ENCODE data around the gene NF1.
A peak's percentile ranks its signal among the peaks of the same experiment; 100 is the strongest.

The NF1 gene

GRCh38 chr17:31241116-31241515 is 146.3 kb downstream of the NF1 start:
- H3K9me3 ChIP-seq: peaks cover 20% of the 10 kb centered on the region
- no peaks in the 10 kb centered on the region for H3K27me3 ChIP-seq
- H3K9ac ChIP-seq: no peak overlapping the region
- peaks cover 88% of the 10 kb centered on the region for H3K36me3 ChIP-seq
- no peak overlapping the region for H3K27ac ChIP-seq
- no peak overlapping the region for H3K4me2 ChIP-seq
- no peak for TF ChIP-seq Cebpa-rat (IDR thresholded peaks at IDR 0.05)
- H3K4me3 ChIP-seq: no peak overlapping the region
- H4K20me1 ChIP-seq: no peaks in the 10 kb centered on the region
- H3K4me1 ChIP-seq: no peaks in the 10 kb centered on the region

- peaks cover 16% of the 10 kb centered on the region for H3K4me1 ChIP-seq
- no peak for TF ChIP-seq Cebpa-rat (IDR thresholded peaks at IDR 0.05)
- no peak overlapping the region for H3K9ac ChIP-seq
- H3K4me3 ChIP-seq: no peak overlapping the region
- H3K27me3 ChIP-seq: no peaks in the 10 kb centered on the region
- H4K20me1 ChIP-seq: no peaks in the 10 kb centered on the region
- H3K36me3 ChIP-seq: peaks cover 41% of the 10 kb centered on the region
- no peak overlapping the region for H3K27ac ChIP-seq
- no peaks in the 10 kb centered on the region for H3K9me3 ChIP-seq
- H3K4me2 ChIP-seq: no peak overlapping the region
Measured at GRCh38 chr17:31248986-31249834, 154.4 kb downstream of the NF1 start.

GRCh38 chr17:31249835-31250141 is 155.0 kb downstream of the NF1 start:
- H4K20me1 ChIP-seq: no peaks in the 10 kb centered on the region
- no peak for TF ChIP-seq Cebpa-rat (IDR thresholded peaks at IDR 0.05)
- no peak overlapping the region for H3K9ac ChIP-seq
- H3K36me3 ChIP-seq: peaks cover 36% of the 10 kb centered on the region
- no peak overlapping the region for H3K4me3 ChIP-seq
- H3K9me3 ChIP-seq: no peaks in the 10 kb centered on the region
- H3K4me1 ChIP-seq: peaks cover 16% of the 10 kb centered on the region
- no peak overlapping the region for H3K27ac ChIP-seq
- peak overlapping the region; percentile 40; the same call in 1 of the 2 replicates for H3K4me2 ChIP-seq
- no peaks in the 10 kb centered on the region for H3K27me3 ChIP-seq

- no peaks in the 10 kb centered on the region for H3K9me3 ChIP-seq
- H3K9ac ChIP-seq: no peak overlapping the region
- peaks cover 16% of the 10 kb centered on the region for H3K4me1 ChIP-seq
- no peak for TF ChIP-seq Cebpa-rat (IDR thresholded peaks at IDR 0.05)
- H3K36me3 ChIP-seq: peaks cover 31% of the 10 kb centered on the region
- no peak overlapping the region for H3K27ac ChIP-seq
- H3K27me3 ChIP-seq: no peaks in the 10 kb centered on the region
- H3K4me2 ChIP-seq: peak overlapping the region; percentile 40; the same call in 1 of the 2 replicates
- H3K4me3 ChIP-seq: no peak overlapping the region
- no peaks in the 10 kb centered on the region for H4K20me1 ChIP-seq
Measured at GRCh38 chr17:31250229-31250628, 155.5 kb downstream of the NF1 start.

GRCh38 chr17:31251105-31251969 is 156.6 kb downstream of the NF1 start:
- Histone ChIP-seq H3K4me1 (peaks cover 16% of the 10 kb centered on the region), H3K36me3 (peaks cover 21% of the 10 kb centered on the region), H4K20me1 (no peaks in the 10 kb centered on the region), H3K9me3 (no peaks in the 10 kb centered on the region), H3K27ac (no peak overlapping the region), H3K4me2 (no peak overlapping the region), H3K9ac (no peak overlapping the region), H3K27me3 (no peaks in the 10 kb centered on the region), H3K4me3 (no peak overlapping the region)
- no peak for TF ChIP-seq Cebpa-rat (IDR thresholded peaks at IDR 0.05)

- Histone ChIP-seq H3K27me3 (no peaks in the 10 kb centered on the region), H3K4me2 (no peak overlapping the region), H3K9me3 (no peaks in the 10 kb centered on the region), H3K4me3 (no peak overlapping the region), H4K20me1 (no peaks in the 10 kb centered on the region), H3K27ac (no peak overlapping the region), H3K4me1 (peaks cover 16% of the 10 kb centered on the region), H3K36me3 (peaks cover 16% of the 10 kb centered on the region), H3K9ac (no peak overlapping the region)
- TF ChIP-seq Cebpa-rat (IDR thresholded peaks at IDR 0.05): no peak
Measured at GRCh38 chr17:31251970-31252328, 157.2 kb downstream of the NF1 start.

GRCh38 chr17:31252741-31253140 is 158.0 kb downstream of the NF1 start:
- TF ChIP-seq Cebpa-rat (IDR thresholded peaks at IDR 0.05): no peak
- no peak overlapping the region for H3K4me3 ChIP-seq
- H3K27ac ChIP-seq: no peak overlapping the region
- H3K4me1 ChIP-seq: peaks cover 16% of the 10 kb centered on the region
- peaks cover 11% of the 10 kb centered on the region for H3K36me3 ChIP-seq
- H3K27me3 ChIP-seq: no peaks in the 10 kb centered on the region
- no peaks in the 10 kb centered on the region for H4K20me1 ChIP-seq
- H3K4me2 ChIP-seq: no peak overlapping the region
- H3K9me3 ChIP-seq: no peaks in the 10 kb centered on the region
- no peak overlapping the region for H3K9ac ChIP-seq

GRCh38 chr17:31254654-31255053 is 159.9 kb downstream of the NF1 start:
- no peaks in the 10 kb centered on the region for H3K27me3 ChIP-seq
- peaks cover 3% of the 10 kb centered on the region for H3K36me3 ChIP-seq
- H3K9ac ChIP-seq: no peak overlapping the region
- no peaks in the 10 kb centered on the region for H3K9me3 ChIP-seq
- H4K20me1 ChIP-seq: no peaks in the 10 kb centered on the region
- H3K4me2 ChIP-seq: no peak overlapping the region
- TF ChIP-seq Cebpa-rat (IDR thresholded peaks at IDR 0.05): no peak
- peaks cover 15% of the 10 kb centered on the region for H3K4me1 ChIP-seq
- H3K4me3 ChIP-seq: no peak overlapping the region
- H3K27ac ChIP-seq: no peak overlapping the region

- Histone ChIP-seq H3K4me2 (no peak overlapping the region), H3K27ac (no peak overlapping the region), H3K9me3 (no peaks in the 10 kb centered on the region)
Measured at GRCh38 chr17:31256936-31257335, 162.2 kb downstream of the NF1 start.

GRCh38 chr17:31260151-31260550 is 165.4 kb downstream of the NF1 start:
- Histone ChIP-seq H3K27ac (no peak overlapping the region), H3K9me3 (no peaks in the 10 kb centered on the region), H4K20me1 (no peaks in the 10 kb centered on the region), H3K4me3 (no peak overlapping the region), H3K27me3 (no peaks in the 10 kb centered on the region), H3K4me1 (no peaks in the 10 kb centered on the region), H3K4me2 (no peak overlapping the region), H3K36me3 (peaks cover 31% of the 10 kb centered on the region), H3K9ac (no peak overlapping the region)
- no peak for TF ChIP-seq Cebpa-rat (IDR thresholded peaks at IDR 0.05)

More at GRCh38 chr17:31256936-31257335, 162.2 kb downstream of the NF1 start:
- no peak overlapping the region for H3K9ac ChIP-seq
- H3K36me3 ChIP-seq: peaks cover 21% of the 10 kb centered on the region
- no peak overlapping the region for H3K4me3 ChIP-seq
- no peaks in the 10 kb centered on the region for H3K27me3 ChIP-seq
- TF ChIP-seq Cebpa-rat (IDR thresholded peaks at IDR 0.05): no peak
- no peaks in the 10 kb centered on the region for H4K20me1 ChIP-seq
- no peaks in the 10 kb centered on the region for H3K4me1 ChIP-seq

All from BLaER1 (cell line).